CD4-positive, alpha-beta T cell (primary cell): ENCODE data around the gene BEND5. TPM values are rescaled to one million over a fixed set of nuclear protein-coding genes. Genes with fewer than 3 reads are reported as not detected.

Experiments used
- ATAC-seq: fragments of 200-7000 bp; cut with Tn5 transposase; one replicate; pipeline ENCODE4 v1.10.0; 2022; ENCODE audit warnings: mild to moderate bottlenecking; ENCODE audit not compliant: poor library complexity
- CTCF ChIA-PET: fragments of 350-600 bp; sonication (Branson Sonifier 250); formaldehyde crosslinking; loops from one replicate; lab custom pipeline; 2021; ENCODE audit warnings: antibody characterized with exemption, inconsistent platforms; lab: Charles Lee
- POLR2A ChIA-PET: fragments of 350-600 bp; sonication (Branson Sonifier 250); formaldehyde crosslinking; loops from one replicate; lab custom pipeline; 2021; ENCODE audit warnings: antibody characterized with exemption, inconsistent platforms; lab: Charles Lee
- DNase-seq, 14 experiments: peaks; one replicate each; pipeline ENCODE4 v3.0.0-alpha.2; 2013 to 2020; ENCODE audit warnings: mixed read lengths in 2 of 14
- H3K27ac ChIP-seq, 2 donors: one replicate each; pipeline versions ENCODE4 v1.5.1 to v1.7.0; 2013; ENCODE audit warnings: low read length in 2 of 2, low read depth in 1 of 2, mild to moderate bottlenecking in 1 of 2
- H3K27me3 ChIP-seq, 2 experiments: 1 replicate in 1 of 2; 2 replicates in 1 of 2; pipeline versions ENCODE4 v1.6.1 to v1.7.0; 2013; ENCODE audit warnings: low read length in 2 of 2, control low read depth in 1 of 2, mild to moderate bottlenecking in 1 of 2, moderate library complexity in 1 of 2; ENCODE audit not compliant: insufficient read depth in 2 of 2, control insufficient read depth in 1 of 2
- H3K36me3 ChIP-seq: one replicate; pipeline ENCODE4 v1.6.1; 2013; ENCODE audit warnings: low read length, control low read depth; ENCODE audit not compliant: insufficient read depth
- H3K4me1 ChIP-seq: one replicate; pipeline ENCODE4 v1.6.1; 2013; ENCODE audit warnings: low read length, control low read depth; ENCODE audit not compliant: insufficient read depth
- H3K4me3 ChIP-seq: one replicate; pipeline ENCODE4 v1.5.1; 2013; ENCODE audit warnings: mild to moderate bottlenecking, low read length, moderate library complexity
- H3K9me3 ChIP-seq, 2 experiments: 1 replicate in 1 of 2; 2 replicates in 1 of 2; pipeline versions ENCODE4 v1.6.1 to v1.7.0; 2013; ENCODE audit warnings: low read length in 2 of 2, mild to moderate bottlenecking in 2 of 2, control low read depth in 1 of 2, moderate library complexity in 1 of 2; ENCODE audit not compliant: control insufficient read depth in 1 of 2, insufficient read depth in 1 of 2
- H3K27ac Mint-ChIP-seq: one replicate; pipeline ENCODE4 v1.8.0; 2020; ENCODE audit warnings: mixed read lengths
- H3K27me3 Mint-ChIP-seq: one replicate; pipeline ENCODE4 v1.8.0; 2021; ENCODE audit warnings: mixed read lengths
- H3K36me3 Mint-ChIP-seq: one replicate; pipeline ENCODE4 v1.8.0; 2021; ENCODE audit warnings: low read depth, mixed read lengths
- H3K4me1 Mint-ChIP-seq: one replicate; pipeline ENCODE4 v1.8.0; 2021; ENCODE audit warnings: low read depth, mixed read lengths
- H3K4me3 Mint-ChIP-seq: one replicate; pipeline ENCODE4 v1.8.0; 2020; ENCODE audit warnings: mild to moderate bottlenecking, mixed read lengths
- H3K9me3 Mint-ChIP-seq: one replicate; pipeline ENCODE4 v1.8.0; 2020; ENCODE audit warnings: mixed read lengths
- intact Hi-C, 2 experiments: fragments of 100-400 bp; cut with DNase I in 1 of 2; cut with micrococcal nuclease in 1 of 2; formaldehyde crosslinking; loops; one replicate each; pipeline versions ENCODE4 v1.15.1 to v1.9.0; 2023 to 2025; cut with DNase I, micrococcal nuclease
- polyA plus RNA-seq, 2 donors: library from polyadenylated mRNA; unstranded; fragments of 120-200 nt; gene quantifications; one replicate each; pipeline ENCODE4 v1.2.1, GENCODE V29; 2013
- total RNA-seq, 174 experiments: library from RNA in 2 of 174; stranded (reverse) in 2 of 174; gene quantifications; one replicate each; pipeline ENCODE4 v1.2.3 and lab custom pipeline; 2021 to 2026
- TF ChIP-seq, protein P1 (sequence below): fragments of 200-600 bp; IDR thresholded peaks from one replicate; pipeline ENCODE4 v1.8.0; 2022; ENCODE audit warnings: antibody characterized with exemption, mild to moderate bottlenecking

BEND5 gene
- total RNA-seq, result 1 to 10 TPM; 5.6 to 5.7 TPM
- polyA plus RNA-seq (2013, experiment 1 of 2), result 3.1 TPM
- 1.9 TPM for polyA plus RNA-seq (2013, experiment 2 of 2)
- total RNA-seq (lab: John Stamatoyannopoulos, UW), result 0.07 to 18.3 (median 2.2) reads per million in 172 experiments

- intact Hi-C loops, result loop anchor here in 1 of 2 experiments (5.0 kb wide), 1 partner anchor 304 kb away; the partner anchor contains the start of gene SPATA6
- ATAC-seq (peak; percentile 84), DNase-seq (peak; percentile 25 to 75 (median 58))
- Mint-ChIP-seq H3K4me3 (peak within 1 kb of the TSS; percentile 96), H3K27ac (peak within 1 kb of the TSS; percentile 84), H3K9me3 (no peaks in the 10 kb centered on the region), H3K4me1 (peaks cover 52% of the 10 kb centered on the region), H3K36me3 (peaks cover 14% of the 10 kb centered on the region), H3K27me3 (peaks cover 5% of the 10 kb centered on the region)
- ChIA-PET CTCF (no interaction called here), POLR2A (no interaction called here)
- H3K4me3 ChIP-seq, result peak within 1 kb of the TSS; percentile 57
- peaks cover 11% of the 10 kb centered on the region for H3K4me1 ChIP-seq
- peaks cover 0 to 6% of the 10 kb centered on the region in 2 experiments for H3K27me3 ChIP-seq
- H3K27ac ChIP-seq, result peak within 1 kb of the TSS in 1 of 2 donors; percentile 39
- H3K36me3 ChIP-seq, result no peaks in the 10 kb centered on the region
- TF ChIP-seq, protein P1, sequence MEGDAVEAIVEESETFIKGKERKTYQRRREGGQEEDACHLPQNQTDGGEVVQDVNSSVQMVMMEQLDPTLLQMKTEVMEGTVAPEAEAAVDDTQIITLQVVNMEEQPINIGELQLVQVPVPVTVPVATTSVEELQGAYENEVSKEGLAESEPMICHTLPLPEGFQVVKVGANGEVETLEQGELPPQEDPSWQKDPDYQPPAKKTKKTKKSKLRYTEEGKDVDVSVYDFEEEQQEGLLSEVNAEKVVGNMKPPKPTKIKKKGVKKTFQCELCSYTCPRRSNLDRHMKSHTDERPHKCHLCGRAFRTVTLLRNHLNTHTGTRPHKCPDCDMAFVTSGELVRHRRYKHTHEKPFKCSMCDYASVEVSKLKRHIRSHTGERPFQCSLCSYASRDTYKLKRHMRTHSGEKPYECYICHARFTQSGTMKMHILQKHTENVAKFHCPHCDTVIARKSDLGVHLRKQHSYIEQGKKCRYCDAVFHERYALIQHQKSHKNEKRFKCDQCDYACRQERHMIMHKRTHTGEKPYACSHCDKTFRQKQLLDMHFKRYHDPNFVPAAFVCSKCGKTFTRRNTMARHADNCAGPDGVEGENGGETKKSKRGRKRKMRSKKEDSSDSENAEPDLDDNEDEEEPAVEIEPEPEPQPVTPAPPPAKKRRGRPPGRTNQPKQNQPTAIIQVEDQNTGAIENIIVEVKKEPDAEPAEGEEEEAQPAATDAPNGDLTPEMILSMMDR, result no peak
- no peaks in the 10 kb centered on the region for H3K9me3 ChIP-seq
Observed at GRCh38 chr1:48776393-48777218, at the start of gene BEND5. TSS of gene BEND5 (minus strand) at chr1:48776891. CDS start at chr1:48776831, 60 bp downstream.

DNA sequence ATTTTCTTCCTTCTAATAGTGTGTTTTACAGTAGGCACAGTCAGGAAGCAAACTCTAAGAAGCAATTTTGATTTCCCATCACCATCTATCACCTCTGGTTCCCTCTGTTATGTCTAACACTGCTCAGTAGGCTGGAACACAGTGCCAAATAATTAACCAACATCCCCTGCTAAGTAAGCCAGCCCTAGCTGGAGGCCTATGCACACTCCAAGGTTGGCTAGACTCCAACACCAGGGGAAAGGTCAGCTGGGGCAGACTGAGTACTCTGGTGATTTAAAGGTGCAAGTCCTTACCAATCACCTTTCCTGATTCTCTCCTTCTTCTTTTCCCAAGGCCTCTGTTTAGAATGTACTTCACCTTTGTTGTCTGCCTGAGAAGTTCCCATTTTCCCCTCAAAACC is 46.5 kb upstream of the BEND5 start:
- Mint-ChIP-seq H3K9me3 (no peaks in the 10 kb centered on the region), H3K4me3 (no peak overlapping the region), H3K27me3 (peaks cover 24% of the 10 kb centered on the region), H3K4me1 (no peaks in the 10 kb centered on the region), H3K27ac (no peak overlapping the region), H3K36me3 (no peaks in the 10 kb centered on the region)
- intact Hi-C loops, result no loop called here
- TF ChIP-seq, protein P1, result no peak
- ATAC-seq (no peak), DNase-seq (no peak)
- no peak overlapping the region for H3K4me3 ChIP-seq
- no peak overlapping the region for H3K27ac ChIP-seq
- H3K4me1 ChIP-seq, result no peaks in the 10 kb centered on the region
- H3K9me3 ChIP-seq, result no peaks in the 10 kb centered on the region
- no peaks in the 10 kb centered on the region for H3K27me3 ChIP-seq
- no peaks in the 10 kb centered on the region for H3K36me3 ChIP-seq
- ChIA-PET CTCF (no interaction called here), POLR2A (no interaction called here)

GRCh38 chr1:48820491-48820890 is 43.8 kb upstream of the BEND5 start:
- POLR2A ChIA-PET, result no interaction called here
- DNase-seq (no peak), ATAC-seq (no peak)
- Histone ChIP-seq H3K27ac (no peak overlapping the region), H3K36me3 (no peaks in the 10 kb centered on the region), H3K4me3 (no peak overlapping the region), H3K27me3 (no peaks in the 10 kb centered on the region), H3K4me1 (no peaks in the 10 kb centered on the region), H3K9me3 (no peaks in the 10 kb centered on the region)
- H3K9me3 Mint-ChIP-seq, result no peaks in the 10 kb centered on the region
- CTCF ChIA-PET, result no interaction called here
- no peak overlapping the region for H3K4me3 Mint-ChIP-seq
- TF ChIP-seq, protein P1, result no peak
- H3K36me3 Mint-ChIP-seq, result no peaks in the 10 kb centered on the region
- H3K27ac Mint-ChIP-seq, result no peak overlapping the region
- intact Hi-C loops, result no loop called here
- H3K27me3 Mint-ChIP-seq, result peaks cover 12% of the 10 kb centered on the region
- H3K4me1 Mint-ChIP-seq, result no peaks in the 10 kb centered on the region
